K562 (cell line): ENCODE results near the gene DCAF4. TPM values are rescaled to one million over a fixed set of nuclear protein-coding genes. Genes with fewer than 3 reads are reported as not detected.

Source experiments
- BDP1 ChIP-seq: IDR thresholded peaks from 3 replicates; pipeline ENCODE4 v1.6.1; 2011; ENCODE audit not compliant: insufficient read length, insufficient read depth
- CBFB ChIP-seq: sonication (generic); formaldehyde crosslinking; IDR thresholded peaks from 2 replicates; pipeline ENCODE4 v1.4.0; 2020; ENCODE audit warnings: mild to moderate bottlenecking, missing genetic modification reagents
- FOXP1 ChIP-seq: sonication (generic); formaldehyde crosslinking; IDR thresholded peaks from 2 replicates; pipeline ENCODE4 v1.8.0; 2022; ENCODE audit warnings: mild to moderate bottlenecking, missing genetic modification reagents
- HINFP ChIP-seq: fragments of 450-650 bp; conservative IDR thresholded peaks from 2 replicates; pipeline ENCODE4 v1.6.1; 2016; ENCODE audit warnings: missing genetic modification characterization, low read depth, mild to moderate bottlenecking, control low read depth, missing compliant biosample characterization
- MAFG ChIP-seq: fragments of 450-650 bp; conservative IDR thresholded peaks from 2 replicates; pipeline ENCODE4 v1.6.1; 2016; ENCODE audit warnings: missing genetic modification characterization, missing compliant biosample characterization
- MGA ChIP-seq: fragments of 450-650 bp; IDR thresholded peaks from 2 replicates; pipeline ENCODE4 v1.6.1; 2016; ENCODE audit warnings: mild to moderate bottlenecking, moderate library complexity
- NFE2 ChIP-seq: IDR thresholded peaks from 2 replicates; pipeline ENCODE4 v1.6.1; 2014; ENCODE audit warnings: antibody characterized with exemption, low read depth
- POU5F1 ChIP-seq: fragments of 150-350 bp; IDR thresholded peaks from 2 replicates; pipeline ENCODE4 v1.6.1; 2014; ENCODE audit warnings: borderline replicate concordance, low read length, low read depth, mild to moderate bottlenecking; ENCODE audit not compliant: partially characterized antibody
- TAF1 ChIP-seq: IDR thresholded peaks from 2 replicates; pipeline ENCODE4 v1.6.1; 2011; ENCODE audit warnings: mild to moderate bottlenecking, low read length, moderate library complexity; ENCODE audit not compliant: insufficient read depth, control insufficient read depth, severe bottlenecking; ENCODE audit errors: extremely low read depth
- TEAD2 ChIP-seq: fragments of 450-650 bp; IDR thresholded peaks from 2 replicates; pipeline ENCODE4 v1.6.1; 2016; ENCODE audit warnings: missing genetic modification characterization, control low read depth, missing compliant biosample characterization
- XRCC4 ChIP-seq: IDR thresholded peaks from one replicate; pipeline ENCODE4 v1.6.1; 2011; ENCODE audit not compliant: insufficient read depth, insufficient read length; ENCODE audit errors: extremely low read depth
- ZBTB2 ChIP-seq: fragments of 450-650 bp; IDR thresholded peaks from 2 replicates; pipeline ENCODE4 v1.6.1; 2016; ENCODE audit warnings: antibody characterized with exemption
- polyA plus RNA-seq, 8 experiments: library from polyadenylated mRNA; depleted of rRNA in 4 of 8; stranded (reverse) in 5 of 8; unstranded in 3 of 8; fragments of >200 nt; fragmentation: Nextera tagmentation in 2 of 8; fragmentation: Illumina TruSeq in 1 of 8; extraction: Ambion mirVana in 2 of 8; extraction: Trizol in 1 of 8; gene quantifications; 2 replicates each; pipeline versions ENCODE4 v1.2.1 to v1.2.3, GENCODE V29; 2011 to 2014; ENCODE audit warnings: inconsistent platforms in 1 of 8, missing spikeins in 1 of 8
- total RNA-seq, 7 experiments: library from RNA; depleted of rRNA in 6 of 7; stranded (reverse); fragments of >200 nt in 6 of 7; fragmentation: Illumina TruSeq in 2 of 7; extraction: Trizol in 2 of 7; gene quantifications; 2 replicates each; pipeline versions ENCODE4 v1.2.1 to v1.2.3, GENCODE V29; 2011 to 2021; ENCODE audit warnings: low replicate concordance in 1 of 7

Gene DCAF4
- total and polyA plus RNA-seq, 9 of the 15 experiments (the other 6 are each of a cell fraction or from before 2014, with no cell fraction given): 2.7 to 49.2 (median 22.9) TPM

GRCh38 chr14:72925171-72925759 lies 999 bp upstream of the DCAF4 start (continued):
- TF ChIP-seq MGA: peak; percentile 77
- peak; percentile 83 for TF ChIP-seq NFE2
- TF ChIP-seq TAF1: peak; percentile 43
- no peak for TF ChIP-seq ZBTB2
- no peak for TF ChIP-seq BDP1
- no peak for TF ChIP-seq TEAD2
- no peak for TF ChIP-seq XRCC4
- TF ChIP-seq FOXP1 (CRISPR knock-in tag): no peak
- TF ChIP-seq HINFP (tag): peak; percentile 77
- TF ChIP-seq POU5F1: no peak
- no peak for TF ChIP-seq CBFB (CRISPR knock-in tag)
- peak; percentile 40 for TF ChIP-seq MAFG (tag)
